Activated T-cell treated with anti-CD3 and anti-CD28 coated beads, Interleukin-2, amount 50 U/mL, for 1 hour (primary cell): Measurements from ENCODE around the gene USP15.
"Not testable (repeated sequence)": the region's sequence is repeated elsewhere in the genome, so short reads cannot be mapped to it uniquely, and the experiment has no call there.

Experiments used
- DNase-seq: peaks from one replicate; pipeline ENCODE4 v3.0.0-alpha.2; 2020

Gene USP15

DNA sequence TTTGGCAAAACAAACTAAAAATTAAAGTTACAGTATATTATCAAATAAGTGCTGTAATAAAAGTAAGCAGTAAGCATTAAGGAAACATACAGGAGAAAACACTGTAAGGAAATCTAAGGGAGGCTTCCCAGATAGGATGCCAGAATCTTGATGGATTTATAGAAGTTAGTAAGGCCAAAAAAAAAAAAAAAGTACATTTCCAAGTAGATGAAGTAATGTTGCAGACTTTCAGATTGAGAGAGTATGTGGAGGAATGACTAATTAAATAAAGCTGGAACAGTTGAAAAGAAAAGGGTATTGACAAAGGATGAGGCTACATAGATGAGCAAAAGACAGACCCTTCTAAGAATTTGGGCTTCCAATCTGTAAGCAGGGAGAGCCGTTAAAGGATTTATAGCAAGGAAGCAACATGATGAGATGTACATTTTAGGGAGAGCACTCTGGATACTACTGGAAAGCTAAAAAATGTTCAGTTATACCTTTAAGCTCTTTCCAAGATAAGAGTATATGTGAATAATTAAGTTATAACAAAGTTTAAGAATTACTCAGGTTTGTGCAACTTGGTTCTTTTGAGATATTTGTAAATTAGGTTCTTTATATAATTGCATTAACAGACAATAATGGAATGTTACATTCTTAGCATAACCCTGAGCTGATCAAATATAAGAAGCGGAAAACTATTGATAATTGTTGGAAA is 119.0 kb downstream of the USP15 start:
- no peak for DNase-seq

GRCh38 chr12:62379723-62380045 is 119.5 kb downstream of the USP15 start:
- DNase-seq = no peak

DNA sequence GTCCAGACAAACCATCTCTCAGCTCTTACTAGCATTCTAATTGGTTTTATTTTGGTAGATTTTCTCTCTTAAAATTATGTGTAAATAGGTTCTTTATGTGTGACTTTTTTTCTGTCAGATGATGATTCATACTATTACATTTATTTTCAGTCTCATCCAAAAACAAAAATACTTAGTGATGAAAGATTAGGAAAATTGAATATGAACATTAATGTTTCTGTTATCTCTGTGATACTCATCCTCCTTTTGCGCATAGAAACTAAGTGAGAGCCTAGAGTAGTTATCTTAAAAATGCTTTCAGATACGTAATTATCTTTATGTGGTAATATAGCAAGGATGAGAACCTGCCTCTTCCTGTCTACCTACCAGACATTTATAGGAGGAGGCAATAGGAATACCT is 122.3 kb downstream of the USP15 start:
- DNase-seq = no peak

GRCh38 chr12:62396750-62397149 is 136.5 kb downstream of the USP15 start:
- DNase-seq = no peak

GRCh38 chr12:62400135-62400534 is 139.9 kb downstream of the USP15 start:
- no peak for DNase-seq

DNA sequence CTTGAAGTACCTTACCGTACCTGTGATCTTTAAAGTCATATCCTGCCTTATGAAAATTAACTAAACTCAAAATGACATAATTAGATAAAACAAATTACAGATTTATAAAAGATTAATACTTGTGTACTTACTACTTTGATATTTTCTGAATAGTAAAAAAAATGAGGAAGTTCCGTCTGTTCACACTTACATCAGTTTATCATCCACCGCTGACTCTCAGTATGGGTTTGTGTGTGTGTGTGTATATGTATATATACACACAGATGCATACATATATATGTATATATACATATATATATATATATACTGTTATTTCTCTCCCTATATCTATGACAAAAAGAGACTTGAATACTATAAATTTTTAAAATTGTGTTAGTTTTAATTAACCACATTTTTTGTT is 141.4 kb downstream of the USP15 start:
- DNase-seq = no peak

DNA sequence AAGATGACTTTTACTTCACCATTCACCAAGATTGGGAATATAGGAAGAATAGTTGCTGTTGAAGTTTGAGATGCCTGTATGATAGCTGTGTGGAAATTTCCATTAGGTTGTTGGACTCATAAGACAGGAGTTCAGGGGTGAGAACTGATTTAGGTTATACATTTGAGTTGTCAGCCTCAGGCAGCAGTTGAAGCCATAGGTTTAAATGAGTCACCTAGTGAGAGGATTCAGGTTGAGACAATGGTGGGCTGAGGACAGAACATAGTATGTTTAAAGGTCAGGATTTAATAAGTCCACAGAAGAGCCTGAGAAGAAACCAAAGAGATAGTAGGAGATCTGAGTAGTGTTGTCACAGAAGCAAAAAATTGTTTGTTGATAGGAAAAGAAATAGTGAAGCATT is 142.8 kb downstream of the USP15 start:
- DNase-seq = no peak

- no peak for DNase-seq
Observed at GRCh38 chr12:62407587-62407986, 147.4 kb downstream of the USP15 start.

GRCh38 chr12:62409068-62409467 is 148.9 kb downstream of the USP15 start:
- no peak for DNase-seq

DNA sequence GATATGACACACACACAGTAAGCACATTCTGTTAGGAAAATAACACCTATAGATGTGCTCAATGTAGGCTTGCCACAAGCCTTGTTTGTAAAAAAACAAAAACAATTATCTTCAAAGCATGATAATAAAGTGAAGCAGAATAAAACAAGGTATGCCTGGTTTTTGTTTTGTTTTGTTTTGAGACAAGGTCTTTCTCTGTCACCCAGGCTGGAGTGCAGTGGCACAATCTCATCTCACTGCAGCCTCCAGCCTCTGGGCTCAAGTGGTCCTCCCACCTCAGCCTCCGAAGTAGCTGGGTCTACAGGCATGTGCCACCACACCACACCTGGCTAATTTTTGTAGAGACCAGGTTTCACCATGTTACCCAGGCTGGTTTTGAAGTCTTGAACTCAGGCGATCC is 154.0 kb downstream of the USP15 start:
- no peak for DNase-seq

GRCh38 chr12:62426089-62426488 is 165.9 kb downstream of the USP15 start:
- DNase-seq = no peak

DNA sequence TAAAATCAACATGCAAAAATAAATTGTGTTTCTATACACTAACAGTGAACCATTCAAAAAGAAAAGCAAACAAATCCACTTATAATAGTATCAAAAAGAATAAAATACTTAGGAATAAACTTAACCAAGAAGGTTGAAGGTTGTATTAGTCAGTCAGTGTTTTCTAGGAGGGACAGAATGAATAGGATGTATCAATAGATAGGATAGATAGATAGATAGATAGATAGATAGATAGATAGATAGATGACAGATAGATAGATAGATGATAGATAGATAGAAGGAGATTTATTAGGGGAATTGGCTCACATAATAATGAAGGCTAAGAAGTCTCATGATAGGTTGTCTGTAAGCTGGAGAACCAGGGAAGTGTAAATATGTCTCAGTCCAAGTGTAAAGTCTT is 169.3 kb downstream of the USP15 start:
- no peak for DNase-seq

DNA sequence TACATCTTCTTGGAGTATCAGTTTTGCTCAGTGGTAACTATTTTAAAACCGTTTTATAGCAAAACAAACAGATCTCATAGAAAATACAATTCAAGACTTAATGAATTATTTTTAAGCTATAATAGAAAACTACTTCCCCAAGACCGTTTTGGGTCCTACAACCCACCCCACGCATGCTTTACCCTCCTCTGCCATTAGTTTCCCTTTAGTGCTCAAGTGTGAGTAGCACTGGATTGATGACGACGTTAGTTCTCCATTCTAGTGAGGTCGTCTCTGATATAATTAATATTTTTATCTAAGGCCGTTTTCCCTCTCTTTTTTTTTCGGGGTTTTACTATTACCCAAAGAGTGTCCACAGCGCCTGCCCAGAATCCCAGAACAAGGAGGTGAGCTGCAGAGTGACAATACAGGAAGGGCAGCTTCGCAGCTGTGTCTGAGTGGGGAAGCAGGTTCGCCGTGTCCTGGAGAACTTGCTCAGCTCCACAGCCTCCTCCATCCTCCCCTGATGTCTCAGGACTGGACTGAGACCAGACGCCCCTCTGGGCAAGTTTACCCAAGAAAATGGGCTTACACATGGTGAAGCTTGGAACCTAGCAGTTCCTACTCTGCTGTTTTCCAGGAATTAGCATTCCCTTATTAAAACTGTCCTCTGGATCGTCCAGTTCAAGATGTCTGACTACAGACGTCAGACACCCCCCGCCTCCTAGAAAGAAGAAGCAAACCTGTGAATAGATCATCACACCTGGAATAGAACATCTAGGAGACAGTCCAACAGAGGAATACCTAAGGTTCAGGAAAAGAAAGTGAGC is 174.5 kb downstream of the USP15 start:
- DNase-seq = peak; percentile 19

DNA sequence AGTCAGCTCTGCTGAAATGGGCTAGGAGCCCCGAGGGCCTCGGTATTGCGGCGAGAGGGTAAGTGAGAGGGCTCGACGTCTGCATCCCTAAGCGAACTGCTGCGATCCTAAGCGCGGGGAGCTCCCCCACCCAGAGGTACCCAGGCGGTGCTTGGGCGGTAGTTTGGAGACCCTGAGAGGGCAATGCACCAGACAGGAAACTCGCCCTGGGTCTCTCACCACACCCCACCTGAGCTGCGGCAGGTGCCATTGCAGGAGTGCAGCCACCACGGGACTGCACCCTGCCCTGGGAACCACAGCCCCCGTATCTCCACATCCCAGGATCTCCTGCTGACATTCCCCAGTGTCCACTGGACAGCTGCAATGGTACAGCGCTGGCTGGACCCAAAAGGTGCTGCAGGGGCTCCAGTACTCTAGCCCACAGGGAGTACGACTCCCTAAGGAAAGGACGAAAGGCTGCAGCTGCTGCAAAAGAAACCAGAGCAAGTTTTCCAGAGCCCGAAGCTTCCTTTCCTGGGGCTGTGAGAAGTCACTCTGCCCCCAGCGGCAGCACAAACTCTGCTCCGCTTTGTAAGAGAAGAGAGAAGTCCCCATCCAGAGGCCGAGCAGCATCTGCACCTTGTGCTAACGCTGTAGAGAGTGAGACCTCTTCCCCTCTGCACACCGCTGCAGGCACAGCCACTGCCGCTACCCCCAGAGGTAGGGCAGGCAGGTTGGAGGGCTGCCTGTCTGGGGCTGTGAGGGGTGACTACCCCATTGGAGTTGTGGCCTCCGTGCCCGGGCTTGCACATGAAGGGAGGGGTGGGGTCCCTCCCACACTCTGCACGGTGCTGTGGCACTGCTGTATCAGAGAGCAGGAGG is 175.3 kb downstream of the USP15 start:
- peak; percentile 43 for DNase-seq

- no peak for DNase-seq
Observed at GRCh38 chr12:62436164-62436503, 175.9 kb downstream of the USP15 start.

DNA sequence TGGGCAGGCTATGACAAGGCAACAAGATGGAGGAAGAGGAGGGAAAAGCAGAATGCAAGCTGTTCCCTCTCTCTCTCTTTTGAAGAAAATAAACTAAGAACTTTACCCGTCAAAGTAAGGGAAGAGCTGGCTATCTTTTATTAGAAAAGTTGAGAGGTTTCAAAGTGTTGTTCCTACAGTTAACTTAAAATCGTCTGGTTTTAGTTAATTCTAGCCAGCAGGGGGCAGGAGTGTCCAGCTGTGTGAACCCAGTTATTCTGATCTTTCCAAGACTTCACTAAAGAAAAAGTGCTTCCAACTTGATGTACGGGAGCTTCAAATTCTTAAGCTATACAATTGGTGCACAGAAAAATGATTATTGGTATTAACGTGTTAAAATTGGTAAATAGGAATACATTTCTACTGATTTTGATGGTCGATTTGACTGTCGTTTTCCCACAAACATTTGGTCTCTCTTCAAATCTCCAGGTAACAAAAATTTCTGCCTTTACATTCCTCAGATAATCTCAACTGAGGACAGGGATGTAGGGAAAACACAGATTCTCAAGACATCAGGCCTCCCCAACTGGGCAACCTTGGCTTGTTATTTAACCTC is 178.0 kb downstream of the USP15 start:
- DNase-seq = peak; percentile 23

- DNase-seq = no peak
Observed at GRCh38 chr12:62446754-62447452, 186.7 kb downstream of the USP15 start.

- DNase-seq = no peak
Observed at GRCh38 chr12:62448436-62448835, 188.2 kb downstream of the USP15 start.

- DNase-seq = not testable (repeated sequence)
Observed at GRCh38 chr12:62455429-62455828, 195.2 kb downstream of the USP15 start.

DNA sequence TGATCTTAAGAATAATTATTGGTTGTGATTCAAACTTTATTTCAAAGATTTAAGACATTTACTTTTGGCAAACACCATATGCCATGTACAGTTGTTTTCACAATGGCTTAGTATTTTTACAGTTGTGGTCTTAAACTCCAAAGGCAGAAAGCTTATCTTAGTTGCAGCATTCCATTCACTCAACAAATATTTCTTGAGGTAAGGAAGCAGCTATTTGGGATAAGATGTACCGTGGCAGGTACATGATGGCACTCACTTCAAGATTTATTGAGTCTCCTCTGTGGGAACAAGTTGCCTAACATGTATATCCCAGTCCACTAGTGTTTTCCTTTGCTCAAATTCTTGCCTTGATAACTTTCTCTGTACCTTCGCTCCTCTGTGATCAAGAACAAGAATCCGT is 198.4 kb downstream of the USP15 start:
- DNase-seq = no peak

DNA sequence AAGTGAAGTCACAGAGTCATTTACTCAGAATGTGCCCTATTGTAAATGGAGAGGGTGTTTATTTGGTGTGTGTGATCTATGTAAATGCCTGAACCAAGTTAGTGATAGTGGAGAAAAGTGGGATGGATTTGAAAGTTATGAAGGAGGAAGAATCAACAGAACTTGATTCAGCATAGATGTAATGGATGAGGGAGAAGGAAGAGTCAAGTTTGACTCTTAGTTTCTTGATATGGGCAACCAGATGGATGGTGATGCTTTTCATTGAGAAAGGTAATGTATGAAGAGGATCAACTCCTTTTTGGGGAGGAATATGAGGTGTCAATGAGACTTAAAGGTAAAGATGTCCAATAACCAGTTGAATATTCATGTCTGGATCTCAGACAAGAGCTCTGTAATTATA is 199.8 kb downstream of the USP15 start:
- DNase-seq = no peak

GRCh38 chr12:62461171-62461837 is 201.1 kb downstream of the USP15 start:
- not testable (repeated sequence) for DNase-seq
